ENCODE results near the gene VEZT. TPM values are rescaled to one million over a fixed set of nuclear protein-coding genes. Genes with fewer than 3 reads are reported as not detected.

Gene VEZT
- total RNA-seq, 1 donor: 77.1 TPM

- H3K27ac ChIP-seq (ENCODE audit: low read depth, low read length): peak overlapping the region; percentile 62
- H3K4me2 ChIP-seq (ENCODE audit: insufficient read depth, low read length): peak overlapping the region; percentile 59
- DNase-seq (ENCODE audit: insufficient read length, low spot score, missing footprints): peak; percentile 30
Observed at GRCh38 chr12:95318071-95318545, 100.5 kb downstream of the VEZT start.

GRCh38 chr12:95319694-95320331, 102.2 kb downstream of the VEZT start:
- Histone ChIP-seq H3K4me3 (ENCODE audit: insufficient read depth, low read length) (no peak overlapping the region), H3K79me2 (ENCODE audit: insufficient read depth, low read length) (no peaks in the 10 kb centered on the region), H3K27me3 (ENCODE audit: insufficient read depth, low read length) (no peaks in the 10 kb centered on the region), H3K27ac (ENCODE audit: low read depth, low read length) (no peak overlapping the region), H3K4me1 (ENCODE audit: insufficient read depth, low read length) (peaks cover 20% of the 10 kb centered on the region), H3K4me2 (ENCODE audit: insufficient read depth, low read length) (no peak overlapping the region), H4K20me1 (ENCODE audit: insufficient read depth, low read length) (no peaks in the 10 kb centered on the region), H2AFZ (ENCODE audit: low read length) (no peak overlapping the region), H3K36me3 (ENCODE audit: insufficient read depth, low read length) (no peaks in the 10 kb centered on the region), H3K9me3 (ENCODE audit: low read depth, low read length) (no peaks in the 10 kb centered on the region)
- TF ChIP-seq CTCF (IDR thresholded peaks at IDR 0.05; ENCODE audit: extremely low read depth, low read depth, low read length): no peak
- DNase-seq (ENCODE audit: insufficient read length, low spot score, missing footprints): no peak

More at GRCh38 chr12:95318071-95318545, 100.5 kb downstream of the VEZT start:
- Histone ChIP-seq H3K9me3 (ENCODE audit: low read depth, low read length) (no peaks in the 10 kb centered on the region), H4K20me1 (ENCODE audit: insufficient read depth, low read length) (no peaks in the 10 kb centered on the region), H2AFZ (ENCODE audit: low read length) (peak overlapping the region; percentile 43), H3K27me3 (ENCODE audit: insufficient read depth, low read length) (no peaks in the 10 kb centered on the region), H3K79me2 (ENCODE audit: insufficient read depth, low read length) (no peaks in the 10 kb centered on the region), H3K4me1 (ENCODE audit: insufficient read depth, low read length) (peaks cover 20% of the 10 kb centered on the region), H3K4me3 (ENCODE audit: insufficient read depth, low read length) (no peak overlapping the region), H3K36me3 (ENCODE audit: insufficient read depth, low read length) (no peaks in the 10 kb centered on the region)
- no peak for TF ChIP-seq CTCF (IDR thresholded peaks at IDR 0.05; ENCODE audit: extremely low read depth, low read depth, low read length)

- H4K20me1 ChIP-seq (ENCODE audit: insufficient read depth, low read length): no peaks in the 10 kb centered on the region
- no peak overlapping the region for H3K27ac ChIP-seq (ENCODE audit: low read depth, low read length)
- no peaks in the 10 kb centered on the region for H3K79me2 ChIP-seq (ENCODE audit: insufficient read depth, low read length)
- no peaks in the 10 kb centered on the region for H3K27me3 ChIP-seq (ENCODE audit: insufficient read depth, low read length)
- no peaks in the 10 kb centered on the region for H3K9me3 ChIP-seq (ENCODE audit: low read depth, low read length)
- no peak overlapping the region for H3K4me2 ChIP-seq (ENCODE audit: insufficient read depth, low read length)
- TF ChIP-seq CTCF (IDR thresholded peaks at IDR 0.05; ENCODE audit: extremely low read depth, low read depth, low read length): no peak
- no peak overlapping the region for H2AFZ ChIP-seq (ENCODE audit: low read length)
- H3K4me3 ChIP-seq (ENCODE audit: insufficient read depth, low read length): no peak overlapping the region
- H3K4me1 ChIP-seq (ENCODE audit: insufficient read depth, low read length): peaks cover 25% of the 10 kb centered on the region
- no peak for DNase-seq (ENCODE audit: insufficient read length, low spot score, missing footprints)
- H3K36me3 ChIP-seq (ENCODE audit: insufficient read depth, low read length): no peaks in the 10 kb centered on the region
Observed at GRCh38 chr12:95321516-95322246, 104.1 kb downstream of the VEZT start.

- H3K4me3 ChIP-seq (ENCODE audit: insufficient read depth, low read length): no peak overlapping the region
- no peaks in the 10 kb centered on the region for H3K36me3 ChIP-seq (ENCODE audit: insufficient read depth, low read length)
- no peaks in the 10 kb centered on the region for H3K9me3 ChIP-seq (ENCODE audit: low read depth, low read length)
- no peak overlapping the region for H3K4me2 ChIP-seq (ENCODE audit: insufficient read depth, low read length)
- H4K20me1 ChIP-seq (ENCODE audit: insufficient read depth, low read length): no peaks in the 10 kb centered on the region
- no peak for DNase-seq (ENCODE audit: insufficient read length, low spot score, missing footprints)
- H3K27me3 ChIP-seq (ENCODE audit: insufficient read depth, low read length): no peaks in the 10 kb centered on the region
- TF ChIP-seq CTCF (IDR thresholded peaks at IDR 0.05; ENCODE audit: extremely low read depth, low read depth, low read length): no peak
- no peaks in the 10 kb centered on the region for H3K79me2 ChIP-seq (ENCODE audit: insufficient read depth, low read length)
- no peak overlapping the region for H2AFZ ChIP-seq (ENCODE audit: low read length)
- H3K27ac ChIP-seq (ENCODE audit: low read depth, low read length): no peak overlapping the region
- peaks cover 25% of the 10 kb centered on the region for H3K4me1 ChIP-seq (ENCODE audit: insufficient read depth, low read length)
Observed at GRCh38 chr12:95322326-95322725, 104.7 kb downstream of the VEZT start.

All from osteoblast (primary cell).